Liver (tissue), 6 donors: ENCODE results near the gene CASP9. TPM values are rescaled to one million over a fixed set of nuclear protein-coding genes. Genes with fewer than 3 reads are reported as not detected.

ENCODE experiments used
- EGR1 ChIP-seq, 2 donors: IDR thresholded peaks; 2 replicates each; pipeline ENCODE4 v1.6.1; 2016 to 2018; ENCODE audit warnings: antibody characterized with exemption in 2 of 2, low read depth in 2 of 2
- FOXA1 ChIP-seq: IDR thresholded peaks from 2 replicates; pipeline ENCODE4 v1.6.1; 2016; ENCODE audit warnings: antibody characterized with exemption
- GABPA ChIP-seq, 2 donors: IDR thresholded peaks in 1 of 2; conservative IDR thresholded peaks in 1 of 2; 2 replicates each; pipeline ENCODE4 v1.6.1; 2016; ENCODE audit warnings: antibody characterized with exemption in 2 of 2, mild to moderate bottlenecking in 1 of 2, moderate library complexity in 1 of 2
- JUND ChIP-seq, 2 donors: IDR thresholded peaks; 2 replicates each; pipeline ENCODE4 v1.6.1; 2016; ENCODE audit warnings: antibody characterized with exemption in 2 of 2
- NR2F2 ChIP-seq: IDR thresholded peaks from 2 replicates; pipeline ENCODE4 v1.6.1; 2016; ENCODE audit warnings: antibody characterized with exemption
- YY1 ChIP-seq: IDR thresholded peaks from 2 replicates; pipeline ENCODE4 v1.6.1; 2016; ENCODE audit warnings: antibody characterized with exemption, mild to moderate bottlenecking
- polyA plus RNA-seq, 2 donors: library from polyadenylated mRNA; stranded (reverse) in 1 of 2; unstranded in 1 of 2; fragments of 200-250 nt in 1 of 2; fragments of >200 nt in 1 of 2; fragmentation: Nextera tagmentation in 1 of 2; extraction: Ambion mirVana in 1 of 2; gene quantifications; one replicate each; pipeline versions ENCODE4 v1.2.1 to v1.2.3, GENCODE V29; 2013 to 2015
- small RNA-seq: library from RNA; depleted of rRNA; stranded (forward); fragments of <200 nt; gene quantifications from one replicate; pipeline ENCODE3, GENCODE V24; 2014
- total RNA-seq, 2 donors: library from RNA; depleted of rRNA; stranded (reverse); fragments of >200 nt; gene quantifications; one replicate each; pipeline ENCODE4 v1.2.3, GENCODE V29; 2014
- TF ChIP-seq, protein P1 (sequence below): IDR thresholded peaks from 2 replicates; pipeline ENCODE4 v1.6.1; 2016; ENCODE audit warnings: antibody characterized with exemption
- donor health status: healthy.
- donor health status: healthy.
- donor health status: healthy.

The CASP9 gene
- total and polyA plus RNA-seq, 4 donors = 2.8 to 5.8 (median 4.3) TPM

- no peak for TF ChIP-seq FOXA1
- TF ChIP-seq YY1 = no peak
- TF ChIP-seq, protein P1, sequence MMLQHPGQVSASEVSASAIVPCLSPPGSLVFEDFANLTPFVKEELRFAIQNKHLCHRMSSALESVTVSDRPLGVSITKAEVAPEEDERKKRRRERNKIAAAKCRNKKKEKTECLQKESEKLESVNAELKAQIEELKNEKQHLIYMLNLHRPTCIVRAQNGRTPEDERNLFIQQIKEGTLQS = no peak
- no peak for TF ChIP-seq JUND (IDR thresholded peaks at IDR 0.05)
- TF ChIP-seq GABPA (IDR thresholded peaks at IDR 0.05 in 1 of 2, conservative IDR thresholded peaks at IDR 0.05 in 1 of 2) = no peak
- TF ChIP-seq EGR1 (IDR thresholded peaks at IDR 0.05; ENCODE audit: low read depth in 2 of 2) = no peak
- no peak for TF ChIP-seq NR2F2
Measured at GRCh38 chr1:15442119-15442518, 81.9 kb downstream of the CASP9 start (continued).

Small RNA genes lying within 50 kb of the gene (small RNA-seq; reads per million reads assigned to genes)
- not detected for gene SCARNA21B

Other genes with a start within 250 kb of the CASP9 start
- 10 to 100 TPM; 10.6 to 23.0 TPM for gene EFHD2, start 114.3 kb downstream of the CASP9 start, total RNA-seq
- gene EFHD2, start 114.3 kb downstream of the CASP9 start, polyA plus RNA-seq = 10 to 100 TPM in 1 of 2 donors, 1 to 10 TPM in 1; 7.4 to 12.8 TPM
- gene CTRC, start 85.8 kb downstream of the CASP9 start, total RNA-seq = not detected
- gene CTRC, start 85.8 kb downstream of the CASP9 start, polyA plus RNA-seq = not detected
- gene CELA2A, start 67.5 kb downstream of the CASP9 start, total RNA-seq = not detected
- not detected for gene CELA2A, start 67.5 kb downstream of the CASP9 start, polyA plus RNA-seq
- not detected for gene CELA2B, start 48.1 kb downstream of the CASP9 start, total RNA-seq
- not detected for gene CELA2B, start 48.1 kb downstream of the CASP9 start, polyA plus RNA-seq
- gene DNAJC16, start 2.6 kb upstream of the CASP9 start, total RNA-seq = 10 to 100 TPM in 1 of 2 donors, 1 to 10 TPM in 1; 9.2 to 13.1 TPM
- 10 to 100 TPM in 1 of 2 donors, 1 to 10 TPM in 1; 3.3 to 14.2 TPM for gene DNAJC16, start 2.6 kb upstream of the CASP9 start, polyA plus RNA-seq
- gene AGMAT, start 60.8 kb upstream of the CASP9 start, total RNA-seq = 10 to 100 TPM; 33.3 to 83.6 TPM
- gene AGMAT, start 60.8 kb upstream of the CASP9 start, polyA plus RNA-seq = 10 to 100 TPM; 31.9 to 48.0 TPM
- gene DDI2, start 93.2 kb upstream of the CASP9 start, total RNA-seq = 10 to 100 TPM; 70.8 to 72.5 TPM
- 10 to 100 TPM in 1 of 2 donors, 1 to 10 TPM in 1; 9.5 to 13.1 TPM for gene DDI2, start 93.2 kb upstream of the CASP9 start, polyA plus RNA-seq
- gene PLEKHM2, start 160.1 kb upstream of the CASP9 start, total RNA-seq = 10 to 100 TPM; 18.9 to 22.6 TPM
- gene PLEKHM2, start 160.1 kb upstream of the CASP9 start, polyA plus RNA-seq = 10 to 100 TPM in 1 of 2 donors, 1 to 10 TPM in 1; 4.1 to 15.1 TPM
- gene SLC25A34, start 212.0 kb upstream of the CASP9 start, total RNA-seq = 1 to 10 TPM in 1 of 2 donors, under 1 TPM in 1; 0.79 to 7.3 TPM
- 1 to 10 TPM; 1.8 to 3.1 TPM for gene SLC25A34, start 212.0 kb upstream of the CASP9 start, polyA plus RNA-seq
- gene TMEM82, start 218.3 kb upstream of the CASP9 start, total RNA-seq = 1 to 10 TPM; 5.6 to 5.8 TPM
- gene TMEM82, start 218.3 kb upstream of the CASP9 start, polyA plus RNA-seq = 10 to 100 TPM; 20.9 to 26.3 TPM
- 1 to 10 TPM; 3.6 to 6.4 TPM for gene FBLIM1, start 234.6 kb upstream of the CASP9 start, total RNA-seq
- gene FBLIM1, start 234.6 kb upstream of the CASP9 start, polyA plus RNA-seq = 1 to 10 TPM; 3.6 to 3.8 TPM